ENCODE data around the gene EGFR.

EGFR gene

GRCh38 chr7:55083206-55083605 is 64.4 kb downstream of the EGFR start:
- ATAC-seq = no peak

GRCh38 chr7:55084307-55084706 is 65.5 kb downstream of the EGFR start:
- ATAC-seq = no peak

GRCh38 chr7:55085511-55086412 is 66.9 kb downstream of the EGFR start:
- ATAC-seq = no peak

- ATAC-seq = peak; percentile 25 to 38
Measured at GRCh38 chr7:55086413-55087201, 67.8 kb downstream of the EGFR start.

GRCh38 chr7:55087521-55087961 is 68.7 kb downstream of the EGFR start:
- no peak for ATAC-seq

- no peak for ATAC-seq
Measured at GRCh38 chr7:55088107-55088506, 69.3 kb downstream of the EGFR start.

GRCh38 chr7:55088620-55089019 is 69.8 kb downstream of the EGFR start:
- ATAC-seq = no peak

- ATAC-seq = no peak
Measured at GRCh38 chr7:55092186-55092974, 73.6 kb downstream of the EGFR start.

- no peak for ATAC-seq
Measured at GRCh38 chr7:55092975-55093373, 74.2 kb downstream of the EGFR start.

- no peak for ATAC-seq
Measured at GRCh38 chr7:55093674-55094073, 74.9 kb downstream of the EGFR start.

GRCh38 chr7:55094092-55094690 is 75.4 kb downstream of the EGFR start:
- no peak for ATAC-seq

- no peak for ATAC-seq
Measured at GRCh38 chr7:55095672-55096071, 76.9 kb downstream of the EGFR start.

- no peak for ATAC-seq
Measured at GRCh38 chr7:55096323-55096722, 77.5 kb downstream of the EGFR start.

GRCh38 chr7:55097100-55097499 is 78.3 kb downstream of the EGFR start:
- no peak for ATAC-seq

- no peak for ATAC-seq
Measured at GRCh38 chr7:55099066-55099820, 80.4 kb downstream of the EGFR start.

GRCh38 chr7:55099821-55100543 is 81.2 kb downstream of the EGFR start:
- ATAC-seq = no peak

- ATAC-seq = no peak
Measured at GRCh38 chr7:55100544-55101327, 81.9 kb downstream of the EGFR start.

GRCh38 chr7:55101359-55101758 is 82.5 kb downstream of the EGFR start:
- ATAC-seq = no peak

GRCh38 chr7:55104123-55104522 is 85.3 kb downstream of the EGFR start:
- no peak for ATAC-seq

Data from activated CD4-positive, CD25-positive, alpha-beta regulatory T cell treated with anti-CD3 and anti-CD28 coated beads, Interleukin-2, amount 50 U/mL, for 24 hours (primary cell).